GM12875 (cell line): ENCODE measurements around the gene ZNF417.

Experiments used
- H3K4me3 ChIP-seq: one replicate; pipeline ENCODE4 v1.5.1; 2011; ENCODE audit warnings: low read depth, low read length, control low read depth
- CTCF ChIP-seq: IDR thresholded peaks from 2 replicates; pipeline ENCODE4 v1.5.1; 2011; ENCODE audit warnings: low read depth, mild to moderate bottlenecking, control low read depth, inconsistent platforms, low read length, moderate library complexity, borderline replicate concordance; ENCODE audit not compliant: insufficient read depth

ZNF417 gene

GRCh38 chr19:57916168-57916995 lies at the start of gene ZNF417:
ZNF417 (minus strand) TSS chr19:57916592; CDS start chr19:57916411, 181 bp downstream.
- peak within 1 kb of the TSS; percentile 73 for H3K4me3 ChIP-seq
- TF ChIP-seq CTCF = peak; percentile 34; the same call in 1 of the 2 replicates

GRCh38 chr19:57964761-57965160 lies 48.4 kb upstream of the ZNF417 start:
- no peak overlapping the region for H3K4me3 ChIP-seq
- TF ChIP-seq CTCF = no peak

GRCh38 chr19:57961785-57962184 lies 45.4 kb upstream of the ZNF417 start:
- no peak overlapping the region for H3K4me3 ChIP-seq
- no peak for TF ChIP-seq CTCF

GRCh38 chr19:57954996-57955395 lies 38.6 kb upstream of the ZNF417 start:
- no peak for TF ChIP-seq CTCF
- no peak overlapping the region for H3K4me3 ChIP-seq

GRCh38 chr19:57949702-57950101 lies 33.3 kb upstream of the ZNF417 start:
- no peak for TF ChIP-seq CTCF

GRCh38 chr19:57949296-57949695 lies 32.9 kb upstream of the ZNF417 start:
- no peak for TF ChIP-seq CTCF
- no peak overlapping the region for H3K4me3 ChIP-seq

More at GRCh38 chr19:57949702-57950101, 33.3 kb upstream of the ZNF417 start:
- no peak overlapping the region for H3K4me3 ChIP-seq
